OCI-LY1 (cell line): Measurements from ENCODE around the gene HYAL2.

Source experiments
- H2AFZ ChIP-seq: fragments of 200-600 bp; sonication (generic), shearing (Covaris generic); 2 replicates; pipeline ENCODE4 v1.6.0; 2014; ENCODE audit warnings: antibody characterized with exemption, mild to moderate bottlenecking, low read length
- H3F3A ChIP-seq: fragments of 200-600 bp; sonication (generic), shearing (Covaris generic); 2 replicates; pipeline ENCODE4 v1.6.0; 2014; ENCODE audit warnings: mild to moderate bottlenecking, antibody characterized with exemption, low read length, moderate library complexity; ENCODE audit not compliant: insufficient read depth
- H3K27ac ChIP-seq: fragments of 200-600 bp; sonication (generic); 2 replicates; pipeline ENCODE4 v1.5.1; 2014; ENCODE audit warnings: low read length, mixed run types, mild to moderate bottlenecking, low read depth; ENCODE audit not compliant: poor library complexity, severe bottlenecking
- H3K27me3 ChIP-seq: fragments of 200-600 bp; sonication (generic); 2 replicates; pipeline ENCODE4 v1.6.0; 2014; ENCODE audit warnings: antibody characterized with exemption, mild to moderate bottlenecking, low read length, moderate library complexity; ENCODE audit not compliant: insufficient read depth
- H3K36me3 ChIP-seq: fragments of 200-600 bp; sonication (generic); 2 replicates; pipeline ENCODE4 v1.6.1; 2014; ENCODE audit warnings: mild to moderate bottlenecking, antibody characterized with exemption, low read length, moderate library complexity, mixed read lengths; ENCODE audit not compliant: insufficient read depth
- H3K4me1 ChIP-seq: fragments of 200-600 bp; sonication (generic); 2 replicates; pipeline ENCODE4 v1.5.1; 2014; ENCODE audit warnings: mild to moderate bottlenecking, low read length, moderate library complexity; ENCODE audit not compliant: insufficient read depth, severe bottlenecking
- H3K4me2 ChIP-seq: fragments of 200-600 bp; sonication (generic), shearing (Covaris generic); 2 replicates; pipeline ENCODE4 v1.6.1; 2014; ENCODE audit warnings: low read length
- H3K4me3 ChIP-seq: fragments of 200-600 bp; sonication (generic); 2 replicates; pipeline ENCODE4 v1.5.1; 2014; ENCODE audit warnings: low read length, low read depth, mild to moderate bottlenecking, mixed read lengths; ENCODE audit not compliant: poor library complexity, severe bottlenecking
- H3K79me2 ChIP-seq: fragments of 200-600 bp; shearing (Covaris generic); 2 replicates; pipeline ENCODE4 v1.6.1; 2016; ENCODE audit warnings: mixed run types, low read length, mixed read lengths; ENCODE audit not compliant: insufficient read depth
- H3K9ac ChIP-seq: fragments of 200-600 bp; sonication (generic), shearing (Covaris generic); 2 replicates; pipeline ENCODE4 v1.6.1; 2014; ENCODE audit warnings: mild to moderate bottlenecking, low read length, mixed read lengths
- H3K9me2 ChIP-seq: fragments of 200-600 bp; sonication (generic), shearing (Covaris generic); 2 replicates; pipeline ENCODE4 v1.6.1; 2014; ENCODE audit warnings: low read depth, mild to moderate bottlenecking, low read length, mixed read lengths
- H3K9me3 ChIP-seq: fragments of 200-600 bp; shearing (Covaris generic); 2 replicates; pipeline ENCODE4 v1.6.1; 2014; ENCODE audit warnings: low read length, mixed read lengths
- H4K20me1 ChIP-seq: fragments of 200-600 bp; sonication (generic), shearing (Covaris generic); 2 replicates; pipeline ENCODE4 v1.6.0; 2016; ENCODE audit warnings: mild to moderate bottlenecking, low read length; ENCODE audit not compliant: insufficient read depth
- CTCF ChIP-seq: fragments of 200-600 bp; sonication (generic), shearing (Covaris generic); IDR thresholded peaks from 2 replicates; pipeline ENCODE4 v1.5.1; 2017; ENCODE audit warnings: mild to moderate bottlenecking, antibody characterized with exemption, low read length, moderate library complexity, mixed read lengths
- EZH2 ChIP-seq: fragments of 200-600 bp; sonication (generic), shearing (Covaris generic); IDR thresholded peaks from 2 replicates; pipeline ENCODE4 v1.8.0; 2017; ENCODE audit warnings: borderline replicate concordance, mixed run types, mild to moderate bottlenecking, antibody characterized with exemption, low read length, moderate library complexity, mixed read lengths

HYAL2 gene

GRCh38 chr3:50355829-50356552 is 33.4 kb upstream of the HYAL2 start:
- TF ChIP-seq CTCF: no peak
- no peak overlapping the region for H2AFZ ChIP-seq
- H3F3A ChIP-seq: no peaks in the 10 kb centered on the region
- H3K4me1 ChIP-seq: peaks cover 46% of the 10 kb centered on the region
- no peaks in the 10 kb centered on the region for H3K79me2 ChIP-seq
- peak overlapping the region; percentile 29; the same call in 1 of the 2 replicates for H3K9ac ChIP-seq
- H3K4me3 ChIP-seq: peak overlapping the region; percentile 71
- H3K27me3 ChIP-seq: no peaks in the 10 kb centered on the region
- peak overlapping the region; percentile 67 for H3K4me2 ChIP-seq
- no peaks in the 10 kb centered on the region for H3K9me3 ChIP-seq
- H4K20me1 ChIP-seq: no peaks in the 10 kb centered on the region
- H3K9me2 ChIP-seq: no peaks in the 10 kb centered on the region
- H3K27ac ChIP-seq: no peak overlapping the region
- peaks cover 32% of the 10 kb centered on the region; the same call in 1 of the 2 replicates for H3K36me3 ChIP-seq

GRCh38 chr3:50354850-50355249 is 32.3 kb upstream of the HYAL2 start:
- H3K9me2 ChIP-seq: no peaks in the 10 kb centered on the region
- TF ChIP-seq CTCF (no peak), EZH2 (no peak)
- H3K27ac ChIP-seq: no peak overlapping the region
- peaks cover 32% of the 10 kb centered on the region; the same call in 1 of the 2 replicates for H3K36me3 ChIP-seq
- no peaks in the 10 kb centered on the region for H4K20me1 ChIP-seq
- no peaks in the 10 kb centered on the region for H3K27me3 ChIP-seq
- no peaks in the 10 kb centered on the region for H3K9me3 ChIP-seq
- H3K4me2 ChIP-seq: no peak overlapping the region
- peaks cover 49% of the 10 kb centered on the region for H3K4me1 ChIP-seq
- H3K9ac ChIP-seq: no peak overlapping the region
- H2AFZ ChIP-seq: no peak overlapping the region
- no peaks in the 10 kb centered on the region for H3K79me2 ChIP-seq
- no peak overlapping the region for H3K4me3 ChIP-seq
- H3F3A ChIP-seq: no peaks in the 10 kb centered on the region

GRCh38 chr3:50354186-50354764 is 31.7 kb upstream of the HYAL2 start:
- H3K27ac ChIP-seq: no peak overlapping the region

More at GRCh38 chr3:50354186-50354764, 31.7 kb upstream of the HYAL2 start:
- Histone ChIP-seq H4K20me1 (no peaks in the 10 kb centered on the region), H3K79me2 (no peaks in the 10 kb centered on the region), H3K4me1 (peaks cover 52% of the 10 kb centered on the region), H3K9me2 (no peaks in the 10 kb centered on the region), H3K4me3 (no peak overlapping the region), H2AFZ (no peak overlapping the region), H3F3A (no peaks in the 10 kb centered on the region), H3K4me2 (no peak overlapping the region), H3K9ac (no peak overlapping the region), H3K27me3 (no peaks in the 10 kb centered on the region), H3K36me3 (peaks cover 32% of the 10 kb centered on the region; the same call in 1 of the 2 replicates), H3K9me3 (no peaks in the 10 kb centered on the region)
- TF ChIP-seq EZH2 (no peak), CTCF (no peak)
